Prostate gland (tissue), 2 donors: Measurements from ENCODE around the gene EPSTI1.

Experiments
- CTCF ChIP-seq, 4 experiments: fragments of 200-600 bp in 2 of 4; fragments of 450-650 bp in 2 of 4; sonication (generic) in 2 of 4; IDR thresholded peaks; 1 replicate in 3 of 4; 2 replicates in 1 of 4; pipeline ENCODE4 v1.5.1; 2016 to 2019; ENCODE audit warnings: antibody characterized with exemption in 4 of 4, mild to moderate bottlenecking in 2 of 4, moderate library complexity in 2 of 4
- POLR2A ChIP-seq: fragments of 450-650 bp; IDR thresholded peaks from one replicate; pipeline ENCODE4 v1.6.1; 2016; ENCODE audit warnings: antibody characterized with exemption, mild to moderate bottlenecking
- POLR2AphosphoS5 ChIP-seq: sonication (generic); formaldehyde crosslinking; IDR thresholded peaks from one replicate; pipeline ENCODE4 v1.6.1; 2017; ENCODE audit warnings: antibody characterized with exemption

GRCh38 chr13:42947925-42948324, 44.1 kb downstream of the EPSTI1 start:
- TF ChIP-seq POLR2A (no peak), CTCF (IDR thresholded peaks at IDR 0.05) (no peak), POLR2AphosphoS5 (no peak)
